Measurements from ENCODE around the gene PLB1.

GRCh38 chr2:28589746-28590463 is 94.0 kb downstream of the PLB1 start:
- no peak for TF ChIP-seq CTCF (IDR thresholded peaks at IDR 0.05; ENCODE audit: borderline replicate concordance, extremely low read depth, low read length, poor library complexity, severe bottlenecking)
- TF ChIP-seq EZH2 (IDR thresholded peaks at IDR 0.05; ENCODE audit: borderline replicate concordance, low read depth, low read length, severe bottlenecking), result no peak

Data from DND-41 (cell line).